GM12878 (cell line): ENCODE data around the gene RABL2B.

Source experiments
- ZNF274 ChIP-seq: IDR thresholded peaks from one replicate; pipeline ENCODE4 v1.8.0; 2011; ENCODE audit not compliant: insufficient read length, insufficient read depth
- TF ChIP-seq, protein P1 (sequence below), 3 experiments: IDR thresholded peaks in 2 of 3; conservative IDR thresholded peaks in 1 of 3; 2 replicates each; pipeline ENCODE4 v1.5.1; 2011; ENCODE audit warnings: low read depth in 3 of 3, low read length in 3 of 3, mild to moderate bottlenecking in 3 of 3, control low read depth in 2 of 3, moderate library complexity in 2 of 3, inconsistent platforms in 1 of 3, mixed read lengths in 1 of 3; ENCODE audit not compliant: control insufficient read depth in 2 of 3, insufficient read depth in 1 of 3; ENCODE audit errors: extremely low read depth in 1 of 3
- TF ChIP-seq, protein P2 (sequence below): fragments of 450-650 bp; IDR thresholded peaks from 2 replicates; pipeline ENCODE4 v1.6.1; 2014; ENCODE audit warnings: mild to moderate bottlenecking
- TF ChIP-seq, protein P3 (sequence below): fragments of 450-650 bp; IDR thresholded peaks from 2 replicates; pipeline ENCODE4 v1.6.1; 2017; ENCODE audit warnings: antibody characterized with exemption, mild to moderate bottlenecking, moderate library complexity

DNA sequence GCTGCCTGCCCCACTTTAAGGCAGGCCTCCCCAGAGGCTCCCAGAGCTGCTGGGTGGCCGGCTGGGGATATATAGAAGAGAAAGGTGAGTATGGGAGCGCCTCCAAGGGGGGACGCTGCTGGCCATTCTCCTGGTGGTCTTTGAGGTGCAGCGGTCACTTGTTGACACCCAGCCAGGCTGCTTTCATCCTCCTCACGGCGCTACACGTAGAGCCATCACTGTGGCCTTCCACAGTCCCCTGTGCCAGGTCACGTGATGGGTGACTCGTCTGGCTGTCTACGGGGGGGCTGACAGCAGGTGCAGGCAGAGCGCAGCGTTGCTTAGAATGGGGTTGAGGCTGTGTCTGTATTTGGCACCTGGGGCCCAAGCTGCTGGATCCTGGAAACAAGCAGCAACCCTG lies 43.5 kb downstream of the RABL2B start:
- TF ChIP-seq, protein P1, sequence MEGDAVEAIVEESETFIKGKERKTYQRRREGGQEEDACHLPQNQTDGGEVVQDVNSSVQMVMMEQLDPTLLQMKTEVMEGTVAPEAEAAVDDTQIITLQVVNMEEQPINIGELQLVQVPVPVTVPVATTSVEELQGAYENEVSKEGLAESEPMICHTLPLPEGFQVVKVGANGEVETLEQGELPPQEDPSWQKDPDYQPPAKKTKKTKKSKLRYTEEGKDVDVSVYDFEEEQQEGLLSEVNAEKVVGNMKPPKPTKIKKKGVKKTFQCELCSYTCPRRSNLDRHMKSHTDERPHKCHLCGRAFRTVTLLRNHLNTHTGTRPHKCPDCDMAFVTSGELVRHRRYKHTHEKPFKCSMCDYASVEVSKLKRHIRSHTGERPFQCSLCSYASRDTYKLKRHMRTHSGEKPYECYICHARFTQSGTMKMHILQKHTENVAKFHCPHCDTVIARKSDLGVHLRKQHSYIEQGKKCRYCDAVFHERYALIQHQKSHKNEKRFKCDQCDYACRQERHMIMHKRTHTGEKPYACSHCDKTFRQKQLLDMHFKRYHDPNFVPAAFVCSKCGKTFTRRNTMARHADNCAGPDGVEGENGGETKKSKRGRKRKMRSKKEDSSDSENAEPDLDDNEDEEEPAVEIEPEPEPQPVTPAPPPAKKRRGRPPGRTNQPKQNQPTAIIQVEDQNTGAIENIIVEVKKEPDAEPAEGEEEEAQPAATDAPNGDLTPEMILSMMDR (IDR thresholded peaks at IDR 0.05 in 2 of 3, conservative IDR thresholded peaks at IDR 0.05 in 1 of 3; ENCODE audit: control insufficient read depth in 2 of 3, extremely low read depth in 1 of 3, insufficient read depth in 1 of 3, low read depth in 3 of 3, low read length in 3 of 3), result no peak
- TF ChIP-seq, protein P2, sequence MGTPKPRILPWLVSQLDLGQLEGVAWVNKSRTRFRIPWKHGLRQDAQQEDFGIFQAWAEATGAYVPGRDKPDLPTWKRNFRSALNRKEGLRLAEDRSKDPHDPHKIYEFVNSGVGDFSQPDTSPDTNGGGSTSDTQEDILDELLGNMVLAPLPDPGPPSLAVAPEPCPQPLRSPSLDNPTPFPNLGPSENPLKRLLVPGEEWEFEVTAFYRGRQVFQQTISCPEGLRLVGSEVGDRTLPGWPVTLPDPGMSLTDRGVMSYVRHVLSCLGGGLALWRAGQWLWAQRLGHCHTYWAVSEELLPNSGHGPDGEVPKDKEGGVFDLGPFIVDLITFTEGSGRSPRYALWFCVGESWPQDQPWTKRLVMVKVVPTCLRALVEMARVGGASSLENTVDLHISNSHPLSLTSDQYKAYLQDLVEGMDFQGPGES, result no peak
- TF ChIP-seq, protein P3, sequence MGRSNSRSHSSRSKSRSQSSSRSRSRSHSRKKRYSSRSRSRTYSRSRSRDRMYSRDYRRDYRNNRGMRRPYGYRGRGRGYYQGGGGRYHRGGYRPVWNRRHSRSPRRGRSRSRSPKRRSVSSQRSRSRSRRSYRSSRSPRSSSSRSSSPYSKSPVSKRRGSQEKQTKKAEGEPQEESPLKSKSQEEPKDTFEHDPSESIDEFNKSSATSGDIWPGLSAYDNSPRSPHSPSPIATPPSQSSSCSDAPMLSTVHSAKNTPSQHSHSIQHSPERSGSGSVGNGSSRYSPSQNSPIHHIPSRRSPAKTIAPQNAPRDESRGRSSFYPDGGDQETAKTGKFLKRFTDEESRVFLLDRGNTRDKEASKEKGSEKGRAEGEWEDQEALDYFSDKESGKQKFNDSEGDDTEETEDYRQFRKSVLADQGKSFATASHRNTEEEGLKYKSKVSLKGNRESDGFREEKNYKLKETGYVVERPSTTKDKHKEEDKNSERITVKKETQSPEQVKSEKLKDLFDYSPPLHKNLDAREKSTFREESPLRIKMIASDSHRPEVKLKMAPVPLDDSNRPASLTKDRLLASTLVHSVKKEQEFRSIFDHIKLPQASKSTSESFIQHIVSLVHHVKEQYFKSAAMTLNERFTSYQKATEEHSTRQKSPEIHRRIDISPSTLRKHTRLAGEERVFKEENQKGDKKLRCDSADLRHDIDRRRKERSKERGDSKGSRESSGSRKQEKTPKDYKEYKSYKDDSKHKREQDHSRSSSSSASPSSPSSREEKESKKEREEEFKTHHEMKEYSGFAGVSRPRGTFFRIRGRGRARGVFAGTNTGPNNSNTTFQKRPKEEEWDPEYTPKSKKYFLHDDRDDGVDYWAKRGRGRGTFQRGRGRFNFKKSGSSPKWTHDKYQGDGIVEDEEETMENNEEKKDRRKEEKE, result no peak
- no peak for TF ChIP-seq ZNF274
